ENCODE measurements around the gene ANKRD35.
A peak's percentile ranks its signal among the peaks of the same experiment; 100 is the strongest.
"Not testable (repeated sequence)": the region's sequence is repeated elsewhere in the genome, so short reads cannot be mapped to it uniquely, and the experiment has no call there.

Gene ANKRD35

GRCh38 chr1:145857170-145857569, 28.5 kb downstream of the ANKRD35 start:
- no peak overlapping the region for H3K9ac ChIP-seq (ENCODE audit: low read depth, low read length)
- peaks cover 3% of the 10 kb centered on the region; the same call in 1 of the 2 replicates for H3K36me3 ChIP-seq (ENCODE audit: insufficient read depth, low read length)
- H3K4me1 ChIP-seq (ENCODE audit: insufficient read depth, low read length), result peaks cover 3% of the 10 kb centered on the region; the same call in 1 of the 2 replicates
- peaks cover 2% of the 10 kb centered on the region; the same call in 1 of the 2 replicates for H3K9me3 ChIP-seq (ENCODE audit: control insufficient read depth, insufficient read depth, low read length)

GRCh38 chr1:145855426-145855948, 30.2 kb downstream of the ANKRD35 start:
- Histone ChIP-seq H3K36me3 (ENCODE audit: insufficient read depth, low read length) (peaks cover 3% of the 10 kb centered on the region; the same call in 1 of the 2 replicates), H3K9ac (ENCODE audit: low read depth, low read length) (no peak overlapping the region), H3K9me3 (ENCODE audit: control insufficient read depth, insufficient read depth, low read length) (peaks cover 2% of the 10 kb centered on the region; the same call in 1 of the 2 replicates), H3K4me1 (ENCODE audit: insufficient read depth, low read length) (peaks cover 3% of the 10 kb centered on the region; the same call in 1 of the 2 replicates)

- Histone ChIP-seq H3K36me3 (ENCODE audit: insufficient read depth, low read length) (no peaks in the 10 kb centered on the region; the same call in 1 of the 2 replicates), H3K4me1 (ENCODE audit: insufficient read depth, low read length) (no peaks in the 10 kb centered on the region), H3K9ac (ENCODE audit: low read depth, low read length) (no peak overlapping the region), H3K9me3 (ENCODE audit: control insufficient read depth, insufficient read depth, low read length) (no peaks in the 10 kb centered on the region)
Observed at GRCh38 chr1:145849356-145850160, 36.1 kb downstream of the ANKRD35 start.

- H3K36me3 ChIP-seq (ENCODE audit: insufficient read depth, low read length), result no peaks in the 10 kb centered on the region
- no peak overlapping the region for H3K9ac ChIP-seq (ENCODE audit: low read depth, low read length)
- H3K4me1 ChIP-seq (ENCODE audit: insufficient read depth, low read length), result no peaks in the 10 kb centered on the region
- H3K9me3 ChIP-seq (ENCODE audit: control insufficient read depth, insufficient read depth, low read length), result no peaks in the 10 kb centered on the region
Observed at GRCh38 chr1:145847827-145848226, 37.8 kb downstream of the ANKRD35 start.

GRCh38 chr1:145846201-145846612, 39.5 kb downstream of the ANKRD35 start:
- H3K36me3 ChIP-seq (ENCODE audit: insufficient read depth, low read length), result no peaks in the 10 kb centered on the region
- H3K4me1 ChIP-seq (ENCODE audit: insufficient read depth, low read length), result no peaks in the 10 kb centered on the region
- H3K9ac ChIP-seq (ENCODE audit: low read depth, low read length), result peak overlapping the region; percentile 57
- H3K9me3 ChIP-seq (ENCODE audit: control insufficient read depth, insufficient read depth, low read length), result no peaks in the 10 kb centered on the region

GRCh38 chr1:145845514-145846161, 40.0 kb downstream of the ANKRD35 start, which contains the start of gene NUDT17:
Gene NUDT17, plus strand, starts transcription at chr1:145845630. Its CDS starts 11 bp downstream, at chr1:145845641.
- Histone ChIP-seq H3K36me3 (ENCODE audit: insufficient read depth, low read length) (peaks cover 3% of the 10 kb centered on the region; the same call in 1 of the 2 replicates), H3K9ac (ENCODE audit: low read depth, low read length) (peak within 1 kb of the TSS; percentile 57), H3K9me3 (ENCODE audit: control insufficient read depth, insufficient read depth, low read length) (no peaks in the 10 kb centered on the region), H3K4me1 (ENCODE audit: insufficient read depth, low read length) (no peaks in the 10 kb centered on the region)

- H3K9ac ChIP-seq (ENCODE audit: low read depth, low read length), result peak overlapping the region; percentile 57; the same call in 1 of the 2 replicates
- H3K9me3 ChIP-seq (ENCODE audit: control insufficient read depth, insufficient read depth, low read length), result no peaks in the 10 kb centered on the region
- H3K4me1 ChIP-seq (ENCODE audit: insufficient read depth, low read length), result no peaks in the 10 kb centered on the region
- peaks cover 3% of the 10 kb centered on the region; the same call in 1 of the 2 replicates for H3K36me3 ChIP-seq (ENCODE audit: insufficient read depth, low read length)
Observed at GRCh38 chr1:145845144-145845513, 40.5 kb downstream of the ANKRD35 start.

GRCh38 chr1:145843031-145843430, 42.6 kb downstream of the ANKRD35 start:
- Histone ChIP-seq H3K9ac (ENCODE audit: low read depth, low read length) (no peak overlapping the region), H3K4me1 (ENCODE audit: insufficient read depth, low read length) (no peaks in the 10 kb centered on the region), H3K9me3 (ENCODE audit: control insufficient read depth, insufficient read depth, low read length) (no peaks in the 10 kb centered on the region), H3K36me3 (ENCODE audit: insufficient read depth, low read length) (peaks cover 6% of the 10 kb centered on the region; the same call in 1 of the 2 replicates)

GRCh38 chr1:145837656-145838055, 48.0 kb downstream of the ANKRD35 start:
- H3K9me3 ChIP-seq (ENCODE audit: control insufficient read depth, insufficient read depth, low read length), result no peaks in the 10 kb centered on the region
- no peaks in the 10 kb centered on the region for H3K4me1 ChIP-seq (ENCODE audit: insufficient read depth, low read length)
- no peak overlapping the region for H3K9ac ChIP-seq (ENCODE audit: low read depth, low read length)
- H3K36me3 ChIP-seq (ENCODE audit: insufficient read depth, low read length), result peaks cover 23% of the 10 kb centered on the region

DNA sequence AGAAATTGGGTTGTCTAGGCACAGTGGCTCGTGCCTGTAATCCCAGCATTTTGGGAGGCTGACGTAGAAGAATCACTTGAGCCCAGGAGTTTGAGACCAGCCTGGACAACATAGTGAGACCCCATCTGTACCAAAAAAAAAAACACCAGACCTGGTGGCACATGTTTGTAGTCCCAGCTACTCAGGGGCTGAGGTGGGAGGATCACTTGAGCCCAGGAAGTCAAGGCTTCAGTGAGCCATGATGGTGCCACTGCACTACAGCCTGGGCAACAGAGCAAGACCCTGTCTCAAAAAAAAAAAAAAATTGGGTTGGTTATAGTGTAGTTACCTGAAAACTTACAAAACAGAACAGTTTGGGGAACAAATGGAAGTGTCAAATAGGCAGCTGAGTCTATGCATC, 54.9 kb downstream of the ANKRD35 start:
- not testable (repeated sequence) for H3K9ac ChIP-seq (ENCODE audit: low read depth, low read length); H3K4me1 ChIP-seq (ENCODE audit: insufficient read depth, low read length); H3K9me3 ChIP-seq (ENCODE audit: control insufficient read depth, insufficient read depth, low read length)
- H3K36me3 ChIP-seq (ENCODE audit: insufficient read depth, low read length), result peaks cover 27% of the 10 kb centered on the region

DNA sequence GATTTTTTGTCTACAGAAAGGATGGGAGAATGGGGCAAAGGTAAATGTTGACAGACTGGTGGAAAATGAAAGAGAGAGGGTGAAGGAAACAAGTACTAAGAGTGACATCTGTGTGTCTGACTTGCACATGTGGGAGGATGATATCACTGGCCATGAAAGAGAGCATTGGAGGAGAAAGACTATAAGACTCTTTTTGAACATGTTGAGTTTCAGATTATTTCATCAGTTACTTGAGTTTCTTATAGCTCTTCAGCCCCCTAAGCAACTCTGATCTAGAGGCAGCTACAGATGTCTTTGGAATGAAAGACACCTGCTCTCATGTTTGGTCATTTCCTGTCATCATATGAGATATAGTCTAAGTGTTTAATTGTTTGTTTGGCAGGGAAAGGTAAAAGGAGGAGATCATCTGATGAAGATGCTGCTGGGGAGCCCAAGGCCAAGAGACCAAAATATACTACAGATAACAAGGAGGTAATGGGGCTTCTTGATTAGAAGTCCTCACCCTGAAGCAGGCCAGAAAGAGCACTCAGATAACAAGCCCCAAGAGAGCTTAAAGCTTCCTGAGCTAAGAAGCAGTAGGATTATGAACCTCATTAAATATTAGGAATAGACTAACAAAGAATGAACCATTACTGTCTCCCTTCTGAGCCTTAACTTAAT, 57.2 kb downstream of the ANKRD35 start:
- Histone ChIP-seq H3K9me3 (ENCODE audit: control insufficient read depth, insufficient read depth, low read length) (no peaks in the 10 kb centered on the region), H3K36me3 (ENCODE audit: insufficient read depth, low read length) (peaks cover 25% of the 10 kb centered on the region), H3K9ac (ENCODE audit: low read depth, low read length) (no peak overlapping the region), H3K4me1 (ENCODE audit: insufficient read depth, low read length) (no peaks in the 10 kb centered on the region)

- no peak overlapping the region for H3K9ac ChIP-seq (ENCODE audit: low read depth, low read length)
- H3K9me3 ChIP-seq (ENCODE audit: control insufficient read depth, insufficient read depth, low read length), result no peaks in the 10 kb centered on the region
- peaks cover 22% of the 10 kb centered on the region; the same call in 1 of the 2 replicates for H3K36me3 ChIP-seq (ENCODE audit: insufficient read depth, low read length)
- H3K4me1 ChIP-seq (ENCODE audit: insufficient read depth, low read length), result no peaks in the 10 kb centered on the region
Observed at GRCh38 chr1:145827966-145828365, 57.7 kb downstream of the ANKRD35 start.

DNA sequence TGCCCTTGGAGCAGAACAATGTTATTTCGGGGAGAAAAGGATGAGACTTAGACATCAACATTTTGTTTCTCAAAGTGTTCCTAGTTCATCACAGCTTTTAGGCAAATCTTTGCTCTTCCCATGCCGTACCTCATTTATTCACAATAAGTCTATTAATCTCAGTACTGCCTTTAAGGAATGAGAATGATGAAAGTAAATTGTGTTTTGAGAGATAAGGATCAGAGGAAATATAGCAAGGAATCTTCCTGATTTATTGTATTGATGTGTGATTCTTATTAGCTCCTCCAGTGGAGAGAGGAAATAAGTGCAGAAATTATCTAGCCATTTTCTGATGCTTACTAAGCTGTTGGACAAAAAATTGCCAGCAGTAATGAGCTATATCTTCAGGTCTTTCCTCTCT, 59.6 kb downstream of the ANKRD35 start:
- no peaks in the 10 kb centered on the region for H3K4me1 ChIP-seq (ENCODE audit: insufficient read depth, low read length)
- no peak overlapping the region for H3K9ac ChIP-seq (ENCODE audit: low read depth, low read length)
- no peaks in the 10 kb centered on the region for H3K9me3 ChIP-seq (ENCODE audit: control insufficient read depth, insufficient read depth, low read length)
- H3K36me3 ChIP-seq (ENCODE audit: insufficient read depth, low read length), result peaks cover 22% of the 10 kb centered on the region; the same call in 1 of the 2 replicates

GRCh38 chr1:145824499-145824842, 61.2 kb downstream of the ANKRD35 start:
- Histone ChIP-seq H3K9ac (ENCODE audit: low read depth, low read length) (peak overlapping the region; percentile 87), H3K36me3 (ENCODE audit: insufficient read depth, low read length) (peaks cover 21% of the 10 kb centered on the region; the same call in 1 of the 2 replicates), H3K4me1 (ENCODE audit: insufficient read depth, low read length) (no peaks in the 10 kb centered on the region), H3K9me3 (ENCODE audit: control insufficient read depth, insufficient read depth, low read length) (no peaks in the 10 kb centered on the region)
